Measurements from ENCODE around the gene CCDC93. TPM values are rescaled to one million over a fixed set of nuclear protein-coding genes. Genes with fewer than 3 reads are reported as not detected.

Gene CCDC93
- total RNA-seq, 1 experiment from 2014 or later = 31.5 TPM

GRCh38 chr2:117921520-117921919, 92.3 kb downstream of the CCDC93 start:
- no peak overlapping the region for H3K27ac ChIP-seq (ENCODE audit: low read length)
- no TSS peak for BruUV-seq (replicated peaks)
- ChIA-PET POLR2A (no interaction called here), CTCF (no interaction called here)
- no peaks in the 10 kb centered on the region for H3K27me3 ChIP-seq (ENCODE audit: control insufficient read depth, insufficient read depth, low read length)
- no peaks in the 10 kb centered on the region for H3K9me3 ChIP-seq (ENCODE audit: control insufficient read depth, insufficient read depth, low read depth, low read length)
- TF ChIP-seq TCF7L2 (IDR thresholded peaks at IDR 0.05; ENCODE audit: low read depth, low read length) (no peak), REST (IDR thresholded peaks at IDR 0.05; ENCODE audit: insufficient read depth in 1 of 2, low read depth in 2 of 2, low read length in 1 of 2) (no peak), POLR2AphosphoS5 (IDR thresholded peaks at IDR 0.05; ENCODE audit: low read depth, low read length) (no peak), SIN3A (IDR thresholded peaks at IDR 0.05; ENCODE audit: borderline replicate concordance, insufficient read depth, low read depth, low read length) (no peak), CTCF (IDR thresholded peaks at IDR 0.05) (no peak)
- H3K4me1 ChIP-seq (ENCODE audit: control insufficient read depth, insufficient read depth, low read length) = no peaks in the 10 kb centered on the region
- no peak overlapping the region for H3K4me3 ChIP-seq (ENCODE audit: low read depth in 2 of 2, low read length in 2 of 2)
- in situ Hi-C loops (cut with HindIII; ENCODE audit: low pct_unique_long_range_greater_than_20kb, low sequenced_read_pairs) (no loop called here), intact Hi-C loops (cut with micrococcal nuclease; ENCODE audit: unreplicated experiment) (no loop called here)
- DNase-seq (ENCODE audit: low read depth, low spot score) = no peak
- ATAC-seq = no peak
- no peaks in the 10 kb centered on the region for H3K36me3 ChIP-seq (ENCODE audit: control insufficient read depth, insufficient read depth, low read length)

- Histone ChIP-seq H3K36me3 (ENCODE audit: control insufficient read depth, insufficient read depth, low read length) (no peaks in the 10 kb centered on the region), H3K27me3 (ENCODE audit: control insufficient read depth, insufficient read depth, low read length) (no peaks in the 10 kb centered on the region), H3K9me3 (ENCODE audit: control insufficient read depth, insufficient read depth, low read depth, low read length) (no peaks in the 10 kb centered on the region), H3K4me3 (ENCODE audit: low read depth in 2 of 2, low read length in 2 of 2) (no peak overlapping the region), H3K4me1 (ENCODE audit: control insufficient read depth, insufficient read depth, low read length) (no peaks in the 10 kb centered on the region), H3K27ac (ENCODE audit: low read length) (no peak overlapping the region)
- no TSS peak for BruUV-seq (replicated peaks)
- in situ Hi-C loops (cut with HindIII; ENCODE audit: low pct_unique_long_range_greater_than_20kb, low sequenced_read_pairs) = no loop called here
- ChIA-PET POLR2A (no interaction called here), CTCF (interaction anchor here (0.6 kb wide), 1 partner anchor 114 kb away, joined by 6 read pairs; no protein-coding TSS in a partner anchor)
- ATAC-seq = no peak
- no peak for TF ChIP-seq CTCF (IDR thresholded peaks at IDR 0.05)
- TF ChIP-seq SIN3A (IDR thresholded peaks at IDR 0.05; ENCODE audit: borderline replicate concordance, insufficient read depth, low read depth, low read length) = no peak
- no peak for TF ChIP-seq TCF7L2 (IDR thresholded peaks at IDR 0.05; ENCODE audit: low read depth, low read length)
- TF ChIP-seq POLR2AphosphoS5 (IDR thresholded peaks at IDR 0.05; ENCODE audit: low read depth, low read length) = no peak
- TF ChIP-seq REST (IDR thresholded peaks at IDR 0.05; ENCODE audit: insufficient read depth in 1 of 2, low read depth in 2 of 2, low read length in 1 of 2) = no peak
- intact Hi-C loops (cut with micrococcal nuclease; ENCODE audit: unreplicated experiment) = loop anchor here (10.0 kb wide), 1 partner anchor 84 kb away; no protein-coding TSS in a partner anchor
- no peak for DNase-seq (ENCODE audit: low read depth, low spot score)
Observed at GRCh38 chr2:117918608-117919007, 95.3 kb downstream of the CCDC93 start.
